OCI-LY7 (cell line): ENCODE measurements around the gene ANK3. TPM values are rescaled to one million over a fixed set of nuclear protein-coding genes. Genes with fewer than 3 reads are reported as not detected.

Experiments used
- BruUV-seq: library from RNA; stranded (reverse); fragments of 400-500 nt; replicated peaks from 2 replicates; lab custom pipeline; 2021; lab: Mats Ljungman, UMichigan
- CTCF ChIA-PET: fragments of 300-600 bp; sonication (Branson Sonifier 250); formaldehyde crosslinking; loops from one replicate; lab custom pipeline; 2022; ENCODE audit warnings: antibody characterized with exemption; ENCODE audit not compliant: unreplicated experiment; lab: Charles Lee
- POLR2A ChIA-PET: fragments of 300-600 bp; sonication (Branson Sonifier 250); formaldehyde crosslinking; loops from one replicate; lab custom pipeline; 2022; ENCODE audit warnings: antibody characterized with exemption; lab: Charles Lee
- DNase-seq: peaks from one replicate; pipeline ENCODE4 v3.0.0-alpha.2; 2015; ENCODE audit warnings: low spot score
- H2AFZ ChIP-seq: fragments of 200-600 bp; sonication (generic), shearing (Covaris generic); 2 replicates; pipeline ENCODE4 v1.6.1; 2014; ENCODE audit warnings: mild to moderate bottlenecking, antibody characterized with exemption, low read length, moderate library complexity
- H3K27ac ChIP-seq: fragments of 200-600 bp; sonication (generic); 2 replicates; pipeline ENCODE4 v1.5.1; 2014; ENCODE audit warnings: mixed run types, low read depth, mild to moderate bottlenecking, moderate library complexity, low read length, inconsistent platforms; ENCODE audit not compliant: poor library complexity, severe bottlenecking
- H3K36me3 ChIP-seq: fragments of 200-600 bp; sonication (generic); 2 replicates; pipeline ENCODE4 v1.6.1; 2014; ENCODE audit warnings: mild to moderate bottlenecking, antibody characterized with exemption, low read length, moderate library complexity, mixed read lengths; ENCODE audit not compliant: insufficient read depth
- H3K4me1 ChIP-seq: fragments of 200-600 bp; sonication (generic); 2 replicates; pipeline ENCODE4 v1.5.1; 2014; ENCODE audit warnings: mild to moderate bottlenecking, low read length; ENCODE audit not compliant: insufficient read depth, poor library complexity, severe bottlenecking
- H3K4me2 ChIP-seq: fragments of 200-600 bp; sonication (generic); 2 replicates; pipeline ENCODE4 v1.6.1; 2014; ENCODE audit warnings: mild to moderate bottlenecking, low read length
- H3K4me3 ChIP-seq: fragments of 200-600 bp; sonication (generic); 2 replicates; pipeline ENCODE4 v1.5.1; 2014; ENCODE audit warnings: mild to moderate bottlenecking, low read depth, low read length; ENCODE audit not compliant: poor library complexity, severe bottlenecking
- H3K79me2 ChIP-seq: fragments of 200-600 bp; sonication (generic); 2 replicates; pipeline ENCODE4 v1.6.1; 2016; ENCODE audit warnings: low read depth, mild to moderate bottlenecking, low read length, moderate library complexity, mixed read lengths; ENCODE audit not compliant: insufficient read depth
- H3K9me2 ChIP-seq: fragments of 200-600 bp; sonication (generic); 2 replicates; pipeline ENCODE4 v1.6.1; 2016; ENCODE audit warnings: mild to moderate bottlenecking, low read length, mixed read lengths; ENCODE audit not compliant: insufficient read depth
- H3K9me3 ChIP-seq: fragments of 200-600 bp; sonication (generic); 2 replicates; pipeline ENCODE4 v1.6.1; 2014; ENCODE audit warnings: mild to moderate bottlenecking, mixed run types, low read length, mixed read lengths
- H4K20me1 ChIP-seq: fragments of 200-600 bp; sonication (generic); 2 replicates; pipeline ENCODE4 v1.6.1; 2014; ENCODE audit warnings: mild to moderate bottlenecking, antibody characterized with exemption, low read length, moderate library complexity, mixed read lengths; ENCODE audit not compliant: insufficient read depth
- CTCF ChIP-seq: fragments of 200-600 bp; sonication (generic); conservative IDR thresholded peaks from 2 replicates; pipeline ENCODE4 v1.5.1; 2014; ENCODE audit warnings: mild to moderate bottlenecking, antibody characterized with exemption, low read length, moderate library complexity, mixed read lengths
- EZH2phosphoT487 ChIP-seq: fragments of 200-600 bp; sonication (generic); IDR thresholded peaks from 2 replicates; pipeline ENCODE4 v1.6.1; 2018; ENCODE audit warnings: low read depth, borderline replicate concordance, mild to moderate bottlenecking, mixed run types, antibody characterized with exemption, low read length, moderate library complexity, mixed read lengths
- intact Hi-C: fragments of 100-400 bp; cut with micrococcal nuclease; formaldehyde crosslinking; loops from one replicate; pipeline ENCODE4 v1.10.0; 2022; ENCODE audit not compliant: unreplicated experiment
- total RNA-seq, 2 experiments: library from RNA; depleted of rRNA in 1 of 2; stranded (reverse); fragments of >200 nt in 1 of 2; shearing (Covaris generic) in 1 of 2; gene quantifications; 2 replicates each; pipeline ENCODE4 v1.2.3, GENCODE V29; 2014 to 2022

ANK3 gene
- total RNA-seq, 2 experiments from 2014 or later, result 0.13 to 0.49 TPM

GRCh38 chr10:60314069-60314940 is 75.4 kb downstream of the ANK3 start:
- H3K9me3 ChIP-seq, result no peaks in the 10 kb centered on the region
- H3K9me2 ChIP-seq, result no peaks in the 10 kb centered on the region
- H3K36me3 ChIP-seq, result no peaks in the 10 kb centered on the region
- H3K4me1 ChIP-seq, result peaks cover 9% of the 10 kb centered on the region
- no peaks in the 10 kb centered on the region for H3K79me2 ChIP-seq
- H4K20me1 ChIP-seq, result no peaks in the 10 kb centered on the region
- DNase-seq, result peak; percentile 1
- TF ChIP-seq EZH2phosphoT487, result no peak
- ChIA-PET CTCF (no interaction called here), POLR2A (interaction anchor here (0.6 to 0.9 kb wide), 4 partner anchors 9 to 217 kb away, joined by 3 to 5 read pairs (median 4); no protein-coding TSS in a partner anchor)
- no TSS peak for BruUV-seq
- peak overlapping the region; percentile 4 for H3K4me2 ChIP-seq
- no peak overlapping the region for H3K4me3 ChIP-seq
- H3K27ac ChIP-seq, result no peak overlapping the region
- H2AFZ ChIP-seq, result peak overlapping the region; percentile 42; the same call in 1 of the 2 replicates
- intact Hi-C loops, result no loop called here

- Histone ChIP-seq H4K20me1 (no peaks in the 10 kb centered on the region), H3K27ac (no peak overlapping the region), H3K9me2 (no peaks in the 10 kb centered on the region), H3K9me3 (no peaks in the 10 kb centered on the region), H3K4me3 (no peak overlapping the region), H3K4me2 (no peak overlapping the region), H3K4me1 (peaks cover 9% of the 10 kb centered on the region), H3K79me2 (no peaks in the 10 kb centered on the region), H3K36me3 (no peaks in the 10 kb centered on the region), H2AFZ (no peak overlapping the region)
- intact Hi-C loops, result no loop called here
- BruUV-seq, result no TSS peak
- ChIA-PET POLR2A (interaction anchor here (0.6 to 2.4 kb wide), 9 partner anchors 10 to 1056 kb away, joined by 3 to 9 read pairs (median 4); no protein-coding TSS in a partner anchor), CTCF (no interaction called here)
- no peak for TF ChIP-seq CTCF
- TF ChIP-seq EZH2phosphoT487, result no peak
- no peak for DNase-seq
These were observed 76.1 kb downstream of the ANK3 start for GRCh38 chr10:60313589-60313952.

- ChIA-PET POLR2A (interaction anchor here (0.7 to 2.4 kb wide), 9 partner anchors 9 to 1904 kb away, joined by 3 to 9 read pairs (median 3); no protein-coding TSS in a partner anchor), CTCF (no interaction called here)
- Histone ChIP-seq H3K4me2 (no peak overlapping the region), H3K79me2 (no peaks in the 10 kb centered on the region), H3K9me3 (no peaks in the 10 kb centered on the region), H2AFZ (no peak overlapping the region), H3K27ac (no peak overlapping the region), H3K4me3 (no peak overlapping the region), H3K9me2 (no peaks in the 10 kb centered on the region), H3K4me1 (peaks cover 9% of the 10 kb centered on the region), H4K20me1 (no peaks in the 10 kb centered on the region), H3K36me3 (no peaks in the 10 kb centered on the region)
- TF ChIP-seq CTCF, result no peak
- TF ChIP-seq EZH2phosphoT487, result no peak
- no peak for DNase-seq
- BruUV-seq, result no TSS peak
- intact Hi-C loops, result no loop called here
These were observed 76.7 kb downstream of the ANK3 start for GRCh38 chr10:60312818-60313588.
